Measurements from ENCODE around the gene CHRM2. TPM values are rescaled to one million over a fixed set of nuclear protein-coding genes. Genes with fewer than 3 reads are reported as not detected.
A peak's percentile ranks its signal among the peaks of the same experiment; 100 is the strongest.

The CHRM2 gene
- total and polyA plus RNA-seq, 2 experiments from 2014 or later = 0.21 to 0.35 TPM

GRCh38 chr7:136900005-136900404 is 31.6 kb downstream of the CHRM2 start:
- H3K9me3 Mint-ChIP-seq = no peaks in the 10 kb centered on the region
- no peaks in the 10 kb centered on the region; the same call in 1 of the 2 replicates for H3K4me1 ChIP-seq (ENCODE audit: insufficient read depth)

GRCh38 chr7:136910771-136911170 is 42.3 kb downstream of the CHRM2 start:
- H3K4me3 ChIP-seq = no peak overlapping the region
- H3K9me2 ChIP-seq (ENCODE audit: insufficient read depth) = peaks cover 5% of the 10 kb centered on the region; the same call in 1 of the 2 replicates
- H3K4me2 ChIP-seq = no peak overlapping the region
- H3K36me3 Mint-ChIP-seq (ENCODE audit: low read depth) = no peaks in the 10 kb centered on the region; the same call in 2 of the 3 replicates
- peaks cover 10% of the 10 kb centered on the region for H3K4me1 ChIP-seq (ENCODE audit: insufficient read depth)
- DNase-seq (ENCODE audit: low spot score) (no peak), ATAC-seq (no peak)
- H2AFZ ChIP-seq = no peak overlapping the region
- no peak overlapping the region for H3K27ac ChIP-seq (ENCODE audit: low read depth)
- H3K27me3 ChIP-seq (ENCODE audit: insufficient read depth) = no peaks in the 10 kb centered on the region
- no peaks in the 10 kb centered on the region for H4K20me1 ChIP-seq (replicated peaks; ENCODE audit: insufficient read depth)
- TF ChIP-seq CTCF (conservative IDR thresholded peaks at IDR 0.05; ENCODE audit: low read depth in 2 of 2) (no peak), EZH2phosphoT487 (IDR thresholded peaks at IDR 0.05; ENCODE audit: unreplicated experiment) (no peak), CREB1 (CRISPR knock-in tag; IDR thresholded peaks at IDR 0.05; ENCODE audit: low read depth) (no peak), STAT1 (IDR thresholded peaks at IDR 0.05; ENCODE audit: unreplicated experiment) (no peak), ETS1 (IDR thresholded peaks at IDR 0.05) (no peak)
- H3K36me3 ChIP-seq (ENCODE audit: insufficient read depth) = no peaks in the 10 kb centered on the region
- H3K27me3 Mint-ChIP-seq (ENCODE audit: insufficient read depth, low read depth, poor library complexity) = no peaks in the 10 kb centered on the region
- H3F3A ChIP-seq (replicated peaks; ENCODE audit: low read depth) = no peaks in the 10 kb centered on the region
- H3K4me1 Mint-ChIP-seq = peaks cover 4% of the 10 kb centered on the region; the same call in 2 of the 3 replicates
- H3K79me2 ChIP-seq (replicated peaks; ENCODE audit: insufficient read depth) = no peaks in the 10 kb centered on the region
- H3K27ac Mint-ChIP-seq = no peak overlapping the region
- H3K4me3 Mint-ChIP-seq = no peak overlapping the region
- H3K9me3 Mint-ChIP-seq = 0 out of 3 replicates have a peak, but pooled peaks cover 5% of the 10 kb centered on the region

More at GRCh38 chr7:136900005-136900404, 31.6 kb downstream of the CHRM2 start:
- no peaks in the 10 kb centered on the region for H4K20me1 ChIP-seq (replicated peaks; ENCODE audit: insufficient read depth)
- H3K27me3 Mint-ChIP-seq (ENCODE audit: insufficient read depth, low read depth, poor library complexity) = peaks cover 2% of the 10 kb centered on the region
- no peak for TF ChIP-seq EZH2phosphoT487 (IDR thresholded peaks at IDR 0.05; ENCODE audit: unreplicated experiment)
- H3K27ac ChIP-seq (ENCODE audit: low read depth) = no peak overlapping the region
- H3K9me2 ChIP-seq (ENCODE audit: insufficient read depth) = no peaks in the 10 kb centered on the region
- H3K27ac Mint-ChIP-seq = no peak overlapping the region
- H3F3A ChIP-seq (replicated peaks; ENCODE audit: low read depth) = no peaks in the 10 kb centered on the region
- H3K27me3 ChIP-seq (ENCODE audit: insufficient read depth) = no peaks in the 10 kb centered on the region
- no peak overlapping the region for H3K4me3 ChIP-seq
- H3K4me2 ChIP-seq = no peak overlapping the region
- ATAC-seq = no peak
- H2AFZ ChIP-seq = no peak overlapping the region
- no peak for DNase-seq (ENCODE audit: low spot score)
- no peak overlapping the region for H3K4me3 Mint-ChIP-seq
- no peaks in the 10 kb centered on the region for H3K79me2 ChIP-seq (replicated peaks; ENCODE audit: insufficient read depth)
- no peaks in the 10 kb centered on the region for H3K4me1 Mint-ChIP-seq
- no peaks in the 10 kb centered on the region for H3K36me3 Mint-ChIP-seq (ENCODE audit: low read depth)
- no peaks in the 10 kb centered on the region for H3K36me3 ChIP-seq (ENCODE audit: insufficient read depth)

GRCh38 chr7:136911344-136911743 is 42.9 kb downstream of the CHRM2 start:
- no peak overlapping the region for H3K4me3 ChIP-seq
- H3K27ac ChIP-seq (ENCODE audit: low read depth) = no peak overlapping the region
- H2AFZ ChIP-seq = no peak overlapping the region
- H3K27me3 Mint-ChIP-seq (ENCODE audit: insufficient read depth, low read depth, poor library complexity) = no peaks in the 10 kb centered on the region
- no peaks in the 10 kb centered on the region for H3K36me3 ChIP-seq (ENCODE audit: insufficient read depth)
- 0 out of 3 replicates have a peak, but pooled peaks cover 5% of the 10 kb centered on the region for H3K9me3 Mint-ChIP-seq
- H3K4me2 ChIP-seq = no peak overlapping the region
- DNase-seq (ENCODE audit: low spot score) = peak; percentile 25
- H3K4me3 Mint-ChIP-seq = no peak overlapping the region
- H3F3A ChIP-seq (replicated peaks; ENCODE audit: low read depth) = no peaks in the 10 kb centered on the region
- ATAC-seq = peak; percentile 37; the same call in 1 of the 3 replicates
- peaks cover 5% of the 10 kb centered on the region; the same call in 1 of the 2 replicates for H3K9me2 ChIP-seq (ENCODE audit: insufficient read depth)
- H3K79me2 ChIP-seq (replicated peaks; ENCODE audit: insufficient read depth) = no peaks in the 10 kb centered on the region
- H3K27ac Mint-ChIP-seq = no peak overlapping the region
- peaks cover 4% of the 10 kb centered on the region; the same call in 2 of the 3 replicates for H3K4me1 Mint-ChIP-seq
- H4K20me1 ChIP-seq (replicated peaks; ENCODE audit: insufficient read depth) = no peaks in the 10 kb centered on the region
- peaks cover 10% of the 10 kb centered on the region for H3K4me1 ChIP-seq (ENCODE audit: insufficient read depth)
- TF ChIP-seq STAT1 (IDR thresholded peaks at IDR 0.05; ENCODE audit: unreplicated experiment) (no peak), CREB1 (CRISPR knock-in tag; IDR thresholded peaks at IDR 0.05; ENCODE audit: low read depth) (no peak), NANOG (IDR thresholded peaks at IDR 0.05; ENCODE audit: borderline replicate concordance) (no peak), REST (IDR thresholded peaks at IDR 0.05; ENCODE audit: unreplicated experiment) (no peak), CTCF (conservative IDR thresholded peaks at IDR 0.05; ENCODE audit: low read depth in 2 of 2) (peak; percentile 20 to 51; a peak in 2 of 4 replicates), JUNB (IDR thresholded peaks at IDR 0.05; ENCODE audit: unreplicated experiment) (no peak), EZH2 (IDR thresholded peaks at IDR 0.05; ENCODE audit: low read depth, unreplicated experiment) (no peak)
- no peaks in the 10 kb centered on the region; the same call in 2 of the 3 replicates for H3K36me3 Mint-ChIP-seq (ENCODE audit: low read depth)
- no peaks in the 10 kb centered on the region for H3K27me3 ChIP-seq (ENCODE audit: insufficient read depth)
